ENCODE data around the gene RNGTT. TPM values are rescaled to one million over a fixed set of nuclear protein-coding genes. Genes with fewer than 3 reads are reported as not detected.
"Not testable (repeated sequence)": the region's sequence is repeated elsewhere in the genome, so short reads cannot be mapped to it uniquely, and the experiment has no call there.

The RNGTT gene
- total RNA-seq, 1 donor from 2014 or later, result 9.7 TPM

DNA sequence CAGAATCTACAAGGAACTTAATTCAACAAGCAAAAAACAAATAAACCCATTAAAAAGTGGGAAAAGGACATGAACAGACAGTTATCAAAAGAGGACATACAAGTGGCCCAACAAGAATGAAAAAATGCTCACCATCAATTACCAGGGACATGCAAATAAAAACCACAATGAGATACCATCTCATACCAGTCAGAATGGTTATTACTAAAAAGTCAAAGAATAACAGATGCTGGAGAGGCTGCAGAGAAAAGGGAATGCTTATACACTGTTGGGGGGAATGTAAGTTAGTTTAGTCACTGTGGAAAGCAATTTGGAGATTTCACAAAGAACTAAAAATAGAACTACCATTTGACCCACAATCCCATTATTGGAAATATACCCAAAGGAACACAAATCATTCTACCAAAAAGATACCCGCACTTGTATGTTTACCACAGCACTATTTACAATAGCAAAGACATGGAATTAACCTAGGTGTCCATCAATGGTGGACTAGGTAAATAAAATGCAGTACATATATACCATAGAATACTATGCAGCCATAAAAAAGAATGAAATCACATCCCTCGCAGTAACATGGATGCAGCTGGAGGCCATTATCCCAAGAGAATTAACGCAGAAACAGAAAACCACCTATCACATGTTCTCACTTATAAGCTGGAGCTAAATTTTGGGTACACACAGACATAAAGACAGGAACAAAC, 48.4 kb downstream of the RNGTT start:
- no peak for DNase-seq (ENCODE audit: low read depth in 2 of 2)

DNA sequence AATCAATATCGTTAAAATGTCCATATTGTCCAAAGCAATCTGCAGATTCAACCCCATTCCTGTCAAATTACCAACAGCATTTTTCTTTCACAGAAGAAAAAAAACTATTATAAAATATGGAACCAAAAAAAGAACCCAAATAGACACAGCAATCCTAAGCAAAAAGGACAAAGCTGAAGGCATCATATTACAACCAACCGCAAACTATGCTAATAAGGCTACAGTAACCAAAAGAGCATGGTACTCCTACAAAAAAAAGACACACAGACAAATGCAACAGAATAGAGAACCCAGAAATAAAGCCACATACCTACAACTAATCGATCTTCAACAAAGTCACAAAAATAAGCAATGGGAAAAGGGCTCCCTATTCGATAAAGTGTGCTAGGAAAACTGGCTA, 49.2 kb downstream of the RNGTT start:
- no peak for DNase-seq (ENCODE audit: low read depth in 2 of 2)

DNA sequence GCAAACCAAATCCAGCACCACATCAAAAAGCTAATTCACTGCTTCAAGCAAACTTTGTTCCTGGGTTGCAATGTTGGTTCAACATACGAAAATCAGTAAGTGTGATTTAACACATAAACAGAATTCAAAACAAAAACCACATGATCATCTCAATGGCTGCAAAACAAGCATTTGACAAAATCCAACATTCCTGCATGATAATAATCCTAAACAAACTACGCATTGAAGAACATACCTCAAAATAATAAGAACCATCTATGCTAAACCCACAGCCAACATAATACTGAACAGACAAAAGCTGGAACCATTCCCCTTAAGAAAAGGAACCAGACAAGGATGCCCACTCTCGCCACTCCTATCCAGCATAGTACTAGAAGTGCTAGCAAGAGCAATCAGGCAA, 49.9 kb downstream of the RNGTT start:
- no peak for DNase-seq (ENCODE audit: low read depth in 2 of 2)

DNA sequence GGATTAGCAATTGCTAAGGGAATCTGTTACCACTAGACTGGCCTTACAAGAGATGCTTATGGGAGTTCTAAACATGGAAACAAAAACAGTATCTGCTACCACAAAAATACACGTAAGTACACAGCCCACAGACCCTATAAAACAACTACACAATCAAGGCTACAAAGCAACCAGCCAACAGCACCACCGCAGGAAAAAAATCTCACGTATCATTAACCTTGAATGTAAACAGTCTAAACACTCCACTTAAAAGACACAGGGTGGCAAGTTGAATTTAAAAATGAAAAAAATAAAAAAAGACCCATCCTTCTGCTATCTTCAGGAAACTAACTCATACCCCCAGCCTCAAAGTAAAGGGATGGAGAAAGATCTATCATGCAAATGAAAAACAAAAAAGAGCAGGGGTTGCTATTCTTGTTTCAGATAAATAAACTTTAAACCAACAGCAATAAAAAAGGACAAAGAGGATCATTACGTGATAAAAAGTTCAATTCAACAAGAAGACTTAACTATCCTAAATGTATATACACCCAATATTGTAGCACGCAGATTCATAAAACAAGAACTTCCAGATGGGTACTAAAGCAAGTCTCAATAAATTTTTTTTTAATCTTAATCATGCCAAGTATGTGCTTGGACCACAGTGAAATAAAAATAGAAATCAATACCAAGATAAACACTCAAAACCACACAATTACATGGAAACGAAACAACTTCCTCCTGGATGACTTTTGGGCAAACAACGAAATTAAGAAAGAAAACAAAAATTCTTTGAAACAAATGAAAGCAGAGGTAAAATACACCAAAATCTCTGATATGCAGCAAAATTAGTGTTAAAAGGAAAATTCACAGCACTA, 52.3 kb downstream of the RNGTT start:
- DNase-seq (ENCODE audit: low read depth in 2 of 2), result no peak

DNA sequence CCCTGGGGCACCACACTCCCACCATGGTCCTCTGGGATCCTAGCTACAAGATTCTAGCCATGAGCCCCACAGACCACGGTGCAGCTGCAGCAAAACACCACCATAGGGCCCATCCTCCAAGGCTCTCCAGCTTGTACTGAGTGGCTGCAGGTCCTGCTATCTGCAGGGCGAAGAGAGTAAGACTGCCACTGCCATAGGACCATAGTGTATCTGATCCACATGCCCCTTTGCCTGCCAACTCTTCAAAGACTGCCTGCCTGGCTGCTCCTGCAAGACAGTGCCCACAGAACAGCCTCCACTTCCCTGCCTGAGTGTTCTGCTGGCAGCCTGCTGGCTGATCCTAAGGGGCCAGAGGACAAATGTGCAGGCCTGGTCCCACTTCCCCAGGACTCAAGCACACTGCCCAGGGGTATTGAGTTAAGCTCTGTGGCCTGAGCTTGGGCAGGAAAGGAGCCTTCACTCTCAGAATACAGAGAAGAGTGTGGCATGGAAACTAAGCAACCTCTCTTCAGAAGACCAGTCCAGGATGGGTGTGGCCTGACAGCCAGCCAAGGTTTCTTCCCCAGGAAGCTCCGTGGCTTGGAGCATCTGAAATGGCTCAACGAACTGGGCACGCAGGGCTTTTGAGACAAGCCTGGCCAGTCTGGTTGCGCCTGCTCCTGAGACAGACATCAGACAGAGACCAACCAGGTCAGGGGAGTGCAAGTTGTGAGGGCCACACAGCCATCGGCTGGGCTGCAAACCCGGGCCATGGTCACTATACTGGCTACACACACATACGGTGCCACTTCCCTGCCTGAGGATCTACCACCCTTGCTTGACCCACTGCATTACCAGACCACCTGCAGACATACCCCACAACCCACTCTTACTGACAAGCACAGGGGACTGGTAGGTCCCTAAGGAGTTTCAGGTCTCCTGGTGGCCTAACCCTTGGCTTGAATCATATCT, 54.5 kb downstream of the RNGTT start:
- DNase-seq (ENCODE audit: low read depth in 2 of 2), result peak in 1 of 2 donors; percentile 23

DNA sequence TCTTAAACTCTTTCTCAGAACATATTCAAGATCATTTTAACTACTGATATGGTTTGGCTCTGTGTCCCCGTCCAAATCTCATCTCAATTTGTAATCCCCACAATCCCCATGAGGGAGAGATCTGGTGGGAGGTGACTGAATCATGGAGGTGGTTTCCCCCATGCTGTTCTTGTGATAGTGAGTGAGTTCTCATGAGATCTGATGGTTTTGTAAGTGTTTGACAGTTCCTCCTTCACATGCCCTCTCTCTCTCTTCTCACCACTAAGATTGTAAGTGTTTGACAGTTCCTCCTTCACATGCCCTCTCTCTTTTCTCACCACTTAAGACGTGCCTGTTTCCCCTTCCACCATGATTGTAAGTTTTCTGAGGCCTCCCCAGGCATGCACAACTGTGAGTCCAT, 56.3 kb downstream of the RNGTT start:
- DNase-seq (ENCODE audit: low read depth in 2 of 2), result not testable (repeated sequence)

DNA sequence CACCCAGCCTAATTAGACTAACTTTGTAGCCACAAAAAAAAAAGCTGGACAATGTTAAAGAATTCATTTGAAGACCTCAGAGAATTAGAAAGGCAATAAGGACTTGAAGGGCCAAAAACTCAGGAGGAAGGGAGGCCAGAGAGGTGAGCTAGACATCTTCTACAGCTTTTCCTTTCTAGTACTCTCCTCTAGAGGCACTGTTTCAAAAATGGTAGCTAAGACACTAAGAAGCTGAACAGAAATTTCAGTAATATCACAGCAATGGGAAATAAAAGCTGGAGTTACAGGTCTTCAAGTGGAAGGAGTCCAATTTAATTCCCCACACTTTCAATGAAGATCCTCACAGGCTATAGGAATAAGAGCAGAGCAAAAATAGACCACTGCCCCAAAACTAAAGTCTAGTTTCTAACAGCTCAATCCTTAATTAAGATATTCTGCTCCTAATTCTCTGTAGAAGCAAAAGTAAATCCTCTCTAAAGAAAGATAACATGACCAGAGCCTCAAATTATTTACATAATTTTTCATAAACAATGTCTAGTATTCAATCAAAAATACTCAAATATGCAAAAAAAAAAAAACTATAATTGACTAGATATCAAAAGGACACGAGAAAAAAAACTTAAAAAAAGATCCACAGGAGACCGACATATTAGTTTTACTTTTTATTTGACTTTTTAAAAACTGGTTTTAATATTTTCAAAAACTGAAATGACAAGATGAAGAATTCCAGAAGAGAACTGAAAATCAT, 63.7 kb downstream of the RNGTT start:
- no peak for DNase-seq (ENCODE audit: low read depth in 2 of 2)

DNA sequence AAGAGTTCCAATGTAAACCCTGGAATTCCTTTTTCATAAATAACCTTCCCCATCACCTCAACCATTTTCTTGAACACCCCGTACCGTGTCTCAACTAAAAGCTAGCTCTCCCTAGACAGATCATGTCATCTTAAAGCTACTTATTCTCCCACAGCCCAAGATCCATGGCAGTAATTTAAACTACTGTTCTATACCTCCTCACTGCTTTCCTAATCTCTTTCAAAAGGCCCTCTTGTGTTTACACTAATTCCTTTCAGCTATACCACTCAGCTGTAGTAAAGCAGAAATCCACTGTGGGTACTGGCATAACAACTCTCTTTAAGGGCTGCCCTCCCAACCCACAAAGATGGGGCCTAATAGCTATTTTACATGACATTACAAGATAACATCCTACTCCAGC, 67.5 kb downstream of the RNGTT start:
- no peak for DNase-seq (ENCODE audit: low read depth in 2 of 2)

DNA sequence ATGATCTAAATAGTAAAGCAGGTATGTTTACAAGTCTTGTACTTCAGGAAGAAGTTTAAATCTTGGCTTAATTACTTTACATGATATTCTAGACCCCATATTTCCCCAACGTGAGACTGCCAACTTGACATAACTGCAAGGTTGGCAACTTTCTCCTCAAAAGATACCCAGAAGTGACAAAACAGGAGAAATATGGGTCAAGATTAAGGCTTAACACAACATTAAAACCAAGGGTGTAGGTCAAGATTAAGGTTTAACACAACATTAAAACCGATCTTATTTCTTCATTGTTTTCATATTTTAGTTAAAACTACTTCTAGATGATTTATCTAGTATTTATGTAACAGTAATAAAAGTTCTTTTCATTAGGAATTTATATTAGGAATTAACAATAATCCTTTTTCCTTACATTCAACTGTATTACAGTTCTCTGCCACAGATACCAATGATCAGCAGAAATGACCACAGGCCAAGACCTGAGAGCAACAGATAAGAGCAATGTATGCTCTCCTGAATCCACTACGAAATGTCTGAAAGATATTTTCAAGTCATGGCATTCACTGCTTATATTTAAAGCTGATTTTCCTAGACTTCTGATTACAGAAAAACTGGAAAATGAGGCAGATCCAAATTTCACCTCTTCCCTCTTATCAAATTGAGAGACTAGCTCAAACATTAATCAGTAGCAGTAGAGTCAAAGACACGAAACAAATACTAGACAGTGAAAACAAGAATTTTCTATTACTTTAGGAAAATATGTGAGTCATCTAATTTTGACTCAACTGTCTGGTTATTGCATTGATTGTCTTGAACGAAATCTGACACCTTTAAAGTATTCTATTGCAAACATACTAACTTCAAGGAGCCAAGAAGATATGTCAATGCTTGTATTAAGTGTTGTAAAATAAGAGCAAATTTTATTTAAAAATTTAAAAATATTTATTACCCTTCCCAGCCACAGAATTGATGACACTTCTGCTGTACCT, 72.3 kb downstream of the RNGTT start:
- DNase-seq (ENCODE audit: low read depth in 2 of 2), result no peak

DNA sequence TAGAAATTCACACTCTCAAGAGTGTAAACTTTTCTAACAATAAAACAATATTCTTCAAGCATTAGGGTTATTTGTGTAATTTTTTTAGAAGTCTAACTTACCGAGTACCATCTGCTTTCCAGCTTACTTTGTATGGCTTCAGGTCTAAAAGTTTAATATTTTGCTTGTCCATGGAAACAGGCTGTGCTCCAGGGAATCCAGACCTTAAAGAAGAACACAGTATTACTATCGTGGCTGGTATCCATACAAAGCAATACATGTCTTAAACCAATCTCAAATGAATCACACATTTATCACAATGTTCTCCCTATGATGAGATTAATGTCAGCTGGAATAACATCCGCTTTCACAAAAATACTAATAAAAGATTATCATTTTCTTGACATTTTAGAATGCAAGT, 73.0 kb downstream of the RNGTT start:
- no peak for DNase-seq (ENCODE audit: low read depth in 2 of 2)

DNA sequence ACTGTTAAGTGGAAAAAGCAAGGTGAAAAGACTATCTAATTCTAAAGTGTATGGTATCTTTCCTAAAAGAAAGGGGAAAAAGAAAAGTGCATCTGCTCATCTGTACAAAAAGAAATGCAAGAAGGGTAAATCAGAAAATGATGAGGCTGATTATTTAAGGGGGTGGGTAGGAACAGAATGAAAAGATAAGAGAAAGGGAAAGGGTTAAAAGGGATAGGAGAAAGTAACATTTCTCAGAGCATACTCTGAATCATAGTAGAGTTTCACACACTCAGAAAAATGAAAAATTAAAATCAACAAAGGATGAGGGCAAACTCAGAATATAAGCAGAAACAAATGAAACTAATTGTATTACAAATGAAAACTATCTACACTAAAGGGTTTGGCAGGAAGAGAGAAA, 79.1 kb downstream of the RNGTT start:
- no peak for DNase-seq (ENCODE audit: low read depth in 2 of 2)

DNA sequence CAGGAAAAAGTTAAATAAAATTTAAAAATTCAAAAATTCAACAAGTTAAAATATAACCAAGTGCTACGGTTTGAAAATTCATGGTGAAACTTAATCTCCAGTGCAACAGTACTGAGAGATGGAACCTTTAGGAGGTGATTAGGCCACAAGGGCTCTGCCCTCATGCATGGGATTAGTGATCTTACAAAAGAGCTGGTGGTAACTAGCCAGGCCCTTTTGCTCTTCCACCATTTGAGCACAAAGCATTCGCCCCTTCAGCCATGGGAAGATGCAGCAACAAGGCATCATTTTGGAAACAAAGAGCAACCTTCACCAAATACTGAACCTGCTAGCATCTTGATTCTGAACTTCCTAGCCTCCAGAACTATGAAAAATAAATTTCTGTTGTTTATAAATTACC, 80.9 kb downstream of the RNGTT start:
- DNase-seq (ENCODE audit: low read depth in 2 of 2), result no peak

DNA sequence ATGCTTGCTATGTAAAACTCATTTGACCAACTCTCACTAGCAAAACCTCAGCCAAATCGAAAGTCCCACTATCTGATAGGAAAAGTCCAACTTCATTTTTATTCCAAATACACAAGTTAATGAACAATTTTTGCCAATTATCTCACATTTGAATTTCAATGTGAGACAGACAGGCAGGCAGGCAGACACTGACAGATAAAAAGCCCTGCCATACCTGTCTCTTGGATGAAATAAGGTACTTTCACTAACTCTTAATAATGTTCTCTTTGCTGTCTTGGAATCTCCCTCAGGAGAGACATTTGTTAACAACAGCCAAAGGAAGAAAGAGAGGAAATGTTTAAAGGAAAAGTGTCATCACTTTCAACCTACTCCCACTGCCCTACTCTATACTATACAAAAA, 82.0 kb downstream of the RNGTT start:
- DNase-seq (ENCODE audit: low read depth in 2 of 2), result no peak

DNA sequence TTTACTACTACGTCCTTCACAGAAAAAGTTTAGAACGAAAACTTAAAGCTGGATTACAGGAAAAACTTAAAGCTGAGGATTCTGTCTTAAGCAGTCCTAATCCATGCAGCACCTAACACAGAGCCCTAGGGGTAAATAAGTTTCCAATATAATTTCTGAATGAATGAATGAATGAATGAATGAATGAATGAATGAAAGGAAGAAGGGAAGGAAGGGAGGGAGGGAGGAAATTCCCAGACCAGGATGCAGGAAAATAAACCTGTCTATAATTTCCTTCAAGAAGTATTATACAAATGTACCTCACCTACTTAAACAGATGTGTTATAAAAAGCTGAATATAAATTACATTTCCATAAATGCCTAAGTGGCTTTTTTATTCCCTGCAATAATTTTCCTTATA, 83.4 kb downstream of the RNGTT start:
- DNase-seq (ENCODE audit: low read depth in 2 of 2), result no peak

DNA sequence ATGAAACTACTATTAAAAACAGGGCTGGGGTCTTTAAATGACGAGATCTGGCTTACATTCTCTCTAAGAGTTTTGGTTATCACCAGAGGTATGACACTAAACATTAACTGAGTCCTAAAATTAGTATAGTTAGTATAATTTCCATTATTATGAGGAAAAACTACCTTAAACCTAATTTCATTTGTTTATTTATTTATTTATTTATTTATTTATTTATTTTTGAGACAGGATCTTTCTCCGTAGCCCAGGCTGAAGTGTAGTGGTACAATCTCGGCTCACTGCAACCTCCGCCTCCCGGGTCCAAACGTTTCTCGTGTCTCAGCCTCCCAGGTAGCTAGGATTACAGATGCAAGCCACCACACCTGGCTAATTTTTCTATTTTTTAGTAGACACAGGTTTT, 85.5 kb downstream of the RNGTT start:
- no peak for DNase-seq (ENCODE audit: low read depth in 2 of 2)

DNA sequence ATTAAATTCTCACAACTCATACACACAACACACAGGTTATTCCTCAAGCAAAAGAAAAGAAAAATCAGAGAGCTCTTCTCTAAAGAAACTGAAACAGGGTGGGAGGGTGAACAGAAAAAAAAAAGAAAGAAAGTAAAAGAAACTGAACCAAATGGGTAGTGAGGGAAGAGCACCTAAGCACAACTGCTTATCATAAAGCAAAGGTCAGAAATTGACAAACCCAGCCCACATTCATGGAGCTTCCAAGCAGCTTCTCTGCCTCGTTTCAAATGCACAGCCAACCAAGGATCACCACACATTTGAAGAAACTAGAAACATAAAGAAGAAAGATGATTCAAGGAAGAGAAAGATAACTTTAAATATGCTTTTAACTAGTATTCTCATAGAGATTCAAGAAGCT, 90.5 kb downstream of the RNGTT start:
- no peak for DNase-seq (ENCODE audit: low read depth in 2 of 2)

DNA sequence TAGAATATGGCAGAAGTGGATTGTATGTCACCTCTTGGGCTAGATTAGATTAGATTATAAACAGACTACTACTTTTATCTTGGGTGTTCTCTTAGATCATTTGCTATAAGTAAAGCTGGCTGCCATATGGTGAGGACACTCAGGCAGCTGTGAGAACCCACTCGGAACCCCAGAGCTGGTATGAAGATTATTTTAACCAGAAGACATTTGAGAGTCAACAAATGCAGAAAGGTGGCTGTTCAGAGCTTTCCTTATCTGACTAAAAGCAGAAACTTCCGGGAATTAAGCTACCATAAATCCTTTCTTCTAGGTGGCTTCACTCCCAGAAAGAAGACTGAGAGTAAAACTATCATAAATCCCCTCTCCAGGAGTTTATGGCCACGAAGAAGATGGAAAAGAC, 91.9 kb downstream of the RNGTT start:
- no peak for DNase-seq (ENCODE audit: low read depth in 2 of 2)

DNA sequence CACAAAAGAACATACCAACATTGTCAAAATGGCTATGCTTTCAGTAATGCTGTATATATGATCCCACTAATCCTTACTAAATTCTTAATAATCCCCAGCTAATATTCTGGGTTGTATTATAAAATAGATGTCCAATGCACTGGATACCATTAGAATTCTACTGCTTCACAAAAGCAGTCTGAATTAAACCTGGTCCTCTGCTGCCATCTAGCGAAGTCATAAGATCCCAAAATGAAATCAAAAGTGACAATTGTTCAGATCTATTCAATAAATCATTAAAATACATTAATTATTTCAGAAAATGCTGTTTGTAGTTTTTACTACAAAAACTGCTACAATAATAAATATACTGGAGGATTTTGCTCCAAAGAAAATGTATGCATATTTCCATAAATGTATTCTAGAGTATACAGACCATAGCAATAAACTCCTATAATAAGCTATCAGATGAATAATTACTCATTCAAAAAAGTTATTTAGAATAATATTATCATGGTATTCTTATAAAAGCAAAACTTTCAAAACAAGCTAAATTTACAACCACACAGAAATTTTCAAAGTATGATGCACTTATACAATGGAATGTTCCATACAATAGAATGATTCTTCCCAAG, 92.6 kb downstream of the RNGTT start:
- DNase-seq (ENCODE audit: low read depth in 2 of 2), result peak; percentile 75 to 85

DNA sequence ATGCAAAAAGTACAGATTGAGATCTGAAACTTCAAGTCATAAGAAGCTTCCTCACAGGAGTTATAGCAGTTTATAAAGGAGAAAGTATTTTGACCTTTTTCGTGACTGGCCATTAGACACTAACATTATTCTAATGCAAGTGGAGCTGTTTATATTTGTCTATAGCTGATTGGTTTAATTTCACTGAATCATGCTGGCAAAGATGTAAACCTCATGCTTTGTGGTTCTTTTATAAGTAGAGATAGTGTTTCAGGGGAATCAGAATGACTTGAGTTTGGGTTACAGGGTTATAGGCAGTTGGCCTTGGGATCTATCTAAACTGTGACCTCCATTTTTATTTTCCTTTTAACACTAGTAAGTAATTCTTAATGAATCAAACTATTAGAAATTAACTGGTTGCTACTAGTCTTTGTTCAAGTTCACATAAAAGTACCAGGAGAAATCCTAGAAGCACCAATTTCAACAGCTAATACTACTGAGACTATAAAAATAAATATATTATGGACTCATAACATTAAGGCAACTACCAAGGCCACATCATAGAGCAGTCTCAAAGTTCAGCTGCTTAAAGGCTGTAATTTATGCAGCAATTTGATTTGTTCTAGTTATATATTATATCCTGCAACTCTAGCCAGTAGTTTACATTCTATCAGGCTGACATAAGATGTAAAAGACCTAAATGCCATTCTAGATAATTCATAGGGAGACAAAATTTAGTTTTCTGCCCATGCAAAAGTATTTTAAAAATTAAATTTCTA, 94.0 kb downstream of the RNGTT start:
- peak in 1 of 2 donors; percentile 7 for DNase-seq (ENCODE audit: low read depth in 2 of 2)

All from lung microvascular endothelial cell (primary cell).